Sigmoid colon (tissue), 7 donors: ENCODE measurements around the gene GAS6. TPM values are rescaled to one million over a fixed set of nuclear protein-coding genes. Genes with fewer than 3 reads are reported as not detected.

Experiments used
- DNase-seq: peaks from one replicate; pipeline ENCODE4 v3.0.0-alpha.2; 2019
- H3K27ac ChIP-seq, 4 donors: fragments of 200-600 bp; sonication (generic); one replicate each; pipeline ENCODE4 v1.5.1; 2016 to 2019; ENCODE audit warnings: mild to moderate bottlenecking in 1 of 4
- H3K27me3 ChIP-seq, 3 donors: fragments of 200-600 bp; sonication (generic); one replicate each; pipeline ENCODE4 v1.5.1; 2019; ENCODE audit warnings: mild to moderate bottlenecking in 1 of 3
- H3K36me3 ChIP-seq, 4 donors: fragments of 200-600 bp; sonication (generic); one replicate each; pipeline ENCODE4 v1.5.1; 2016 to 2019
- H3K4me1 ChIP-seq, 4 donors: fragments of 200-600 bp; sonication (generic); one replicate each; pipeline ENCODE4 v1.5.1; 2017 to 2019
- H3K4me3 ChIP-seq, 4 donors: fragments of 200-600 bp; sonication (generic); one replicate each; pipeline ENCODE4 v1.5.1; 2017 to 2019; ENCODE audit warnings: mild to moderate bottlenecking in 2 of 4, moderate library complexity in 1 of 4
- H3K9me3 ChIP-seq, 4 donors: fragments of 200-600 bp in 3 of 4; sonication (generic) in 3 of 4; one replicate each; pipeline versions ENCODE4 v1.5.1 to v1.6.1; 2013 to 2019
- CTCF ChIP-seq, 4 experiments: fragments of 450-650 bp in 3 of 4; fragments of 200-600 bp in 1 of 4; IDR thresholded peaks; one replicate each; pipeline ENCODE4 v1.5.1; 2016 to 2019; ENCODE audit warnings: antibody characterized with exemption in 4 of 4, mild to moderate bottlenecking in 3 of 4, moderate library complexity in 2 of 4
- EP300 ChIP-seq, 4 donors: sonication (generic); formaldehyde crosslinking; IDR thresholded peaks; one replicate each; pipeline ENCODE4 v1.6.1; 2017; ENCODE audit warnings: antibody characterized with exemption in 4 of 4
- POLR2A ChIP-seq, 2 donors: fragments of 450-650 bp; IDR thresholded peaks; one replicate each; pipeline ENCODE4 v1.6.1; 2016; ENCODE audit warnings: antibody characterized with exemption in 2 of 2, mild to moderate bottlenecking in 2 of 2, moderate library complexity in 2 of 2
- POLR2AphosphoS5 ChIP-seq, 4 donors: sonication (generic); formaldehyde crosslinking; IDR thresholded peaks; one replicate each; pipeline ENCODE4 v1.6.1; 2017; ENCODE audit warnings: antibody characterized with exemption in 4 of 4
- WGBS, 2 donors: extraction: QIAGEN DNeasy Blood & Tissue Kit; methylation state at CpG; one replicate each; pipeline ENCODE4 v1.1.7; 2013; 5-methylcytosine and 5-hydroxymethylcytosine counted together
- intact Hi-C: fragments of 100-400 bp; cut with DNase I; formaldehyde crosslinking; loops from one replicate; pipeline ENCODE4 v1.15.1; 2023
- polyA plus RNA-seq, 3 donors: library from polyadenylated mRNA; stranded (reverse); fragments of 200-250 nt; gene quantifications; one replicate each; pipeline ENCODE4 v1.2.3, GENCODE V29; 2013
- total RNA-seq, 4 donors: library from RNA; depleted of rRNA; stranded (reverse); fragments of >200 nt; gene quantifications; one replicate each; pipeline ENCODE4 v1.1.0, GENCODE V29; 2016
- donor health status: healthy with polysubstance abuse.
- donor health status: Bipolar disorder and iron deficiency.
- donor health status: healthy.

GAS6 gene
- total and polyA plus RNA-seq, 7 donors: 27.0 to 105 (median 58.1) TPM

GRCh38 chr13:113819731-113820715, 43.9 kb downstream of the GAS6 start:
- Histone ChIP-seq H3K4me3 (peak overlapping the region in 3 of 4 donors; percentile 33 to 50 (median 40)), H3K4me1 (peaks cover 0 to 63% (median 51%) of the 10 kb centered on the region in 4 donors), H3K9me3 (no peaks in the 10 kb centered on the region), H3K27me3 (no peaks in the 10 kb centered on the region), H3K27ac (peak overlapping the region; percentile 79 to 89 (median 84)), H3K36me3 (peaks cover 0 to 15% (median 4%) of the 10 kb centered on the region in 4 donors)
- WGBS, 2 donors: 85 to 86% methylated on average over 52 of the region's 52 CpGs
- intact Hi-C loops: loop anchor here (2.0 to 5.0 kb wide), 2 partner anchors 17 to 247 kb away; no protein-coding TSS in a partner anchor
- no peak for DNase-seq
- TF ChIP-seq EP300 (IDR thresholded peaks at IDR 0.05): no peak
- peak in 1 of 4 donors; percentile 4 for TF ChIP-seq POLR2AphosphoS5 (IDR thresholded peaks at IDR 0.05)
- TF ChIP-seq POLR2A (IDR thresholded peaks at IDR 0.05): no peak
- TF ChIP-seq CTCF (IDR thresholded peaks at IDR 0.05): no peak

GRCh38 chr13:113819341-113819730, 44.5 kb downstream of the GAS6 start:
- no peak for DNase-seq
- Histone ChIP-seq H3K27ac (peak overlapping the region in 2 of 4 donors; percentile 88 to 89), H3K36me3 (peaks cover 0 to 15% (median 4%) of the 10 kb centered on the region in 4 donors), H3K4me3 (no peak overlapping the region), H3K4me1 (peaks cover 0 to 63% (median 51%) of the 10 kb centered on the region in 4 donors), H3K27me3 (no peaks in the 10 kb centered on the region), H3K9me3 (no peaks in the 10 kb centered on the region)
- intact Hi-C loops: no loop called here
- no peak for TF ChIP-seq EP300 (IDR thresholded peaks at IDR 0.05)
- no peak for TF ChIP-seq POLR2A (IDR thresholded peaks at IDR 0.05)
- TF ChIP-seq CTCF (IDR thresholded peaks at IDR 0.05): no peak
- TF ChIP-seq POLR2AphosphoS5 (IDR thresholded peaks at IDR 0.05): no peak
- 79 to 90% methylated on average over 13 of the region's 13 CpGs for WGBS, 2 donors

- no peak for DNase-seq
- H3K4me3 ChIP-seq: no peak overlapping the region
- H3K27me3 ChIP-seq: no peaks in the 10 kb centered on the region
- intact Hi-C loops: no loop called here
- H3K4me1 ChIP-seq: peaks cover 0 to 63% (median 51%) of the 10 kb centered on the region in 4 donors
- no peak for TF ChIP-seq POLR2AphosphoS5 (IDR thresholded peaks at IDR 0.05)
- peak overlapping the region in 2 of 4 donors; percentile 88 to 89 for H3K27ac ChIP-seq
- 82 to 93% methylated on average over 26 of the region's 26 CpGs for WGBS, 2 donors
- peaks cover 0 to 15% (median 4%) of the 10 kb centered on the region in 4 donors for H3K36me3 ChIP-seq
- no peaks in the 10 kb centered on the region for H3K9me3 ChIP-seq
These were observed 45.1 kb downstream of the GAS6 start for GRCh38 chr13:113818700-113819295.

GRCh38 chr13:113817860-113818691, 45.8 kb downstream of the GAS6 start:
- WGBS, 2 donors: 84 to 91% methylated on average over 60 of the region's 60 CpGs
- intact Hi-C loops: loop anchor here (1.0 to 2.0 kb wide), 4 partner anchors 46 to 409 kb away; partner anchors contain the start of gene GAS6
- Histone ChIP-seq H3K4me1 (peaks cover 0 to 63% (median 51%) of the 10 kb centered on the region in 4 donors), H3K4me3 (no peak overlapping the region), H3K27me3 (no peaks in the 10 kb centered on the region), H3K36me3 (peaks cover 0 to 8% (median 1%) of the 10 kb centered on the region in 4 donors), H3K27ac (peak overlapping the region; percentile 53 to 89 (median 68)), H3K9me3 (no peaks in the 10 kb centered on the region)
- DNase-seq: no peak
- no peak for TF ChIP-seq POLR2A (IDR thresholded peaks at IDR 0.05)
- TF ChIP-seq POLR2AphosphoS5 (IDR thresholded peaks at IDR 0.05): no peak
- no peak for TF ChIP-seq EP300 (IDR thresholded peaks at IDR 0.05)
- no peak for TF ChIP-seq CTCF (IDR thresholded peaks at IDR 0.05)
